Measurements from ENCODE around the gene RNF114.

DNA sequence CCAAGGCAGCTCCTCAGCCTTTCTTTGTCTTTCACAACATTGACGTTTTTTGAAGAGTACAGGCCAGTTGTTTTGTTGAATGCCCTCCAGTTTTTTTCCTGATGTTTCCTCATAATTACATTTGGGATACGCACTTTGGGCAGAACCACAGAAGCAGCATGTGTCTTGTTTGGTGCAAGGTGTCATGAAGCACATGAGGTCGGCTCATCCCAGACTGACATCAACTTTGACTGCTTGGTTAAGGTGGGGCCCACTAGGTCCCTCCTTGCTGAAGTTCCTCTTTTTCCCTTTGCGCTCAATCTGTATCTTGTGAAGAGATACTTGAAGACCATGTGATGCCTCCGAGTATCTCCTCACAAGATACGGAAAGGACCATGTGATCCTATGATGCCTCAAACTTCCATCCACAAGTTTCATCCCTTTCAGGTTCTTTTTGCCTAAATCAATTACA is 57.1 kb downstream of the RNF114 start:
- no peak for TF ChIP-seq GATA2 (IDR thresholded peaks at IDR 0.05; ENCODE audit: low read depth, low read length)
- TF ChIP-seq GATA3 (IDR thresholded peaks at IDR 0.05; ENCODE audit: low read depth, low read length): no peak

All from SH-SY5Y (cell line).